C1 segment of cervical spinal cord (tissue), 14 donors: ENCODE results near the gene RADIL.
A peak's percentile ranks its signal among the peaks of the same experiment; 100 is the strongest.

Source experiments
- DNase-seq, 14 donors: peaks; one replicate each; lab custom pipeline; 2025; lab: John Stamatoyannopoulos, UW

RADIL gene

DNA sequence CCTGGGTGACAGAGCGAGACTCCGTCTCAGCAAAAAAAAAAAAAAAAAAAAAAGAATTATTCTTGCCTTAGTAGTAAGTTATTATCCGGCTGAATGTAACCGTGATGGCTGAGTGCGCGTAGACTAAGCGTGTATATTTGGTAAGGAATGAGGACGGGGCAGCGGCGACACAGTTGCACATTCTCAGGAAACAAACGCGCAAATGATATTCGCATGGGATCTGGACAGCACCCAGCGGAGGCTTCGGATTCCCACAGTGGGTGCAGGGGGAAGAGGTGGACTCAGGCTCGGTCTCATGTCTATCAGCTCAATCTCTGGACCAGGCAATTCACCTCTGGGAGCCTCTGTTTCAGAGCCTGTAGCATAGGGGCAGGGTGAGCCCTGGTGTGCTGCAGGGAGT, 50.8 kb downstream of the RADIL start:
- no peak for DNase-seq

DNA sequence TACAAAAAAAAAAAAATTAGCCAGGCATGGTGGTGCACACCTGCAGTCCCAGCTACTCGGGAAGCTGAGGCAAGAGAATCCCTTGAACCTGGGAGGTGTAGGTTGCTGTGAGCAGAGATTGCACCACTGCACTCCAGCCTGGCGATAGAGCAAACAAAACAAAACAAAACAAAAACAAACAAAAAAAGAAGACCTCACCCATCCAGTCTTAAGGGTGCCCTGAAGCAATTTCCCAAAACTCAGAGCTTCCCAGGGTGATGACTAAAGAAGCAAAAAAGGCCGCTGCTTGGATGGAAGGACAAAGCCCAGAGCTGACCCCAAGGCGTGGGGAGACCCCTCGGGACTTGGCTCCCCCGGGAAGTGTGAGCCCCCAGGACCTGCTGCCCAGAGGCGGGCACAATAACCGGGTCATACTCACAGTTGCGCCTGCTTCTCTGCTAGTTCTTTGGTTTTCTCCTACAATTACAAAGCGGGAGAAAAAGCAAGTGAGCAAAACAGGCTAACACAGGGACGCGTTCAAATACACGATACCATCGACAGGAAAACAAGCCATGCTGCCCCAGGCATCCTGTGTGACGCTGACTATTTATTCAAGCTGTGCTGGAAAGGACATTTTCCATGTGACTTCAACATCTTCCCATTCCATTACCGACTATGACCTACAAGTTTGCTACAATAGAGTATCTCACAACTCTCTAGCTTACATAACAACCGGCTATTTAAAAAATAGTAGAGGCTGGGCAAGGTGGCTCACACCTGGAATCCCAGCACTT, 51.6 kb downstream of the RADIL start:
- DNase-seq: no peak

DNA sequence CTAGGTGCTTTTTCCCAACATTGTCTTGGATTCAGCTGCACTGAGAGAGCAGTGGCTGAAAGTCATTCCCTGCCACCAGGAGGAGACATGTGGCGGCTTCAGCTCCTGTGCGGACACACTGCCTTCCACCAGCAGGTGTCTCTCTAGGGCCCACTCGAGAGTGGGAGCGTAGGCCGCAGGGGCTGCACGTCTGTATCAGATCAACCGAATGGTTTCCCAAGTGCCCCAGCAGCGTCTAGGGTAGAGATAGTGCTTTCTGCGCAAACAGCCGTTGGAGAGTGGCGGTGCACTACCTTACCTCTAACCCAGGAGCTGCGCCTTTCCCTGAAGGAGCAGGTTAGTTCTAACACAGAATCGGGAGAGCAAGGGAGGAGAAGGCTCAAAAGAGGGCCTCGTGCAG, 53.3 kb downstream of the RADIL start:
- DNase-seq: peak in 7 of 14 donors; percentile 4 to 26 (median 16)

DNA sequence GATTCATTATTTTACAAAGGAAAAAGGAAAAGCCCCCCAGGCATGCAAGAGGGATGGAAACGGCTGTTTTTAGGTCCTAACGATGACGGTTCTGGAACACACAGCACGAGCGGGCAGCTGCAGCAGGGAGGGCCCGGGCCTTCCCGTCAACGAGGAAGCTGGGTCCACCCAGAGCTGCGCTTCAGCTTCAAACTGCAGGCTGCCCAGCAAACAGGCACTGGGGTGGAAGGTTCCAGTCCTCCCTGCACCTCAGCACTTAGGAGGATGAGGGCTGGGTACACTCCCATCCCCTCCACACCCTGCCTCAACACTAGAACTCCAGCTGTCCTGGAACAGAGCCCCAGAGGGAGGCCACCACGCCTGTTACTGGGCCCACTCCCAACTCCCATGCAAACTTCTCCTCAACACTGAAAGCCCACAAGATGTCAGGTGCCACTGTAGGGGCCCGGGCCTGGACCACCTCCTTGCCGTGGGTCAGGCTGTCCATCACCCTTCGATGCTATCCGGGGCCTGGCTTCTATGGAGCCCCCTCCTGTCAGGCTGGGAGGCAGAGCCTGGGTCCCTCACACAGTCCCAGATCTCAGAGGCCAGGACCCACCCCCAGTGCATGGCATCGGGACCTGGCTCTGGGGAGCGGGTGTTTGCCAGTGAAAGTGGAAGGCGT, 54.7 kb downstream of the RADIL start:
- DNase-seq: no peak

DNA sequence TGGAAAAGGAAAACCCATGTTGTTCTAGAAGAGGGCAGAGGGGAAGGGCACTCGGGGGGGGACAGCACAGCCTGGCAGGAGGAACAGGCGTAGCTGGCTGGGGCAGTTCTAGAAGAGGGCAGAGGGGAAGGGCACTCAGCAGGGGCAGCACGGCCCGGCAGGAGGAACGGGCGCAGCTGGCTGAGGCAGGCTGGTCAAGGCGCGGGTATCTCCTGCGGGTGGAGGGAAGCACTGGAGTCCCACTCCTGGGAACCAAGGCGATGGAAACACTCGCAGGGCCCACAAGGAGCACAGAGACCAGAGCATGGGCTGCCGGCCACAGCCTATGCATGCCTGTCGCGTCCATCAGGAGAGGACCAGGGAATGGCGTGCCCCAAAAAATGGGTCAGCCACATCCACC, 58.4 kb downstream of the RADIL start:
- DNase-seq: no peak

DNA sequence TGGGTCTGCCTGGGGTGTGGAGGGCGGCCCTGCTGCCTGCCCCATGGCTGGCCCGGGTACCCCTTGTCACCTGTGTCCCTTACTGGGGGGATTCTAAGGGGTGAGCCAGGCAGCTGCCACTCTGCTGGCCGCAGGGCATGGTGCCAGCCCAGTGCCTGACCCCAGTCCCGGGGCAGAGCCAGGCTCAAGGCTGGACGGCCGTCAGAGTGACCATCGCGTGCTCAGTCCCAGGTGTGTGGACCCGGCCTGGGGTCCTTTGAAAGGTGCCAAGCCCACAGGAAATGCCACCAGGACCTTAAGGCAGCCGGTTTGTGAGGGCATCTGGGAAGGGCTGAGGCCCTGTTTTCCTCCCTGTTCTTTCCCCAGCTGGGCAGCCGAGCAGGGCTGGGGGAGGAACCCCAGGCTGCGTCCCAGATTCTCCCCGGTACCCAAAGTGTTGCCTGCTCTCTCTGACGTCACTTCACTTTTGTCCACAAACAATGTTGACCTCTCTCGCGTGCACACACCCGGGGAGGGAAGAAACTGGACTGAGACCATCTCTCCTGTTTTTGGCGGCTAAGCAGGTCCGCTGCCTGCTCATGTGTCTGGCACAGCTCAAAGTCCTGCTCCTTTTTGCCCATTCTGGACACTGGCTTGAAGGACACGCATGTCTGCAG, 59.3 kb downstream of the RADIL start:
- DNase-seq: peak in 5 of 14 donors; percentile 5 to 38 (median 15)

DNA sequence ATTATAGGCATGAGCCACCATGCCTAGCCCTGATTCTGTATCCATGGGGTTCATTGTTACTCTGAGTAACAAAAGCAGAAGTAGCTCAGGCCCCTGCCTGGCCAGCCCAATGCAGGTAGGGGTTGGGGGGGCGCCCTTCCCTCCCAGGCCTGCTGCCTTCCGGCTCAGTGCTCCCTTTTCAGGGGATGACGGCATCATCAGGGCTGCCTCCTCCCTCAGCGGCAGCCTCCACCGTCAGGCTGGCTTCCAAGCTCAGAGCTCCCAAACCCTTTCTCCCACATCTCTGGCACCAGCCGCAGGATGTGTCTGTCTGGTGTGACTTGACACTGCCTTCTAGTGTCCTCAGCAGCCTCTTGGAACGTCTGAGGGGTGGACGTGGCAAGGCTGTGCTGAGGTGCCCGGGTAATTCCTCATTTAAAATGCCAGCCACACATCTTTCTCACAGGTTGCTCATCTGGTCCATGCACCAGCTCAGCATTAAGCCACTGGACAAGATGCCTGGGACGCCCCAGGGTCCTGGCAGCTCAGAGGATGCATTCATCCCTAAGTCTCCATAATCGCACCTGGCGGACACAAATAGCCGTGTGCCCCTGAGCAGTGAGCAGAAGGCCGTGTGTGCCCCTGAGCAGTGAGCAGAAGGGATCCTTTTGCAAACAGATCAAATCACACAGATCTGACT, 59.9 kb downstream of the RADIL start:
- peak in 1 of 14 donors; percentile 71 for DNase-seq

DNA sequence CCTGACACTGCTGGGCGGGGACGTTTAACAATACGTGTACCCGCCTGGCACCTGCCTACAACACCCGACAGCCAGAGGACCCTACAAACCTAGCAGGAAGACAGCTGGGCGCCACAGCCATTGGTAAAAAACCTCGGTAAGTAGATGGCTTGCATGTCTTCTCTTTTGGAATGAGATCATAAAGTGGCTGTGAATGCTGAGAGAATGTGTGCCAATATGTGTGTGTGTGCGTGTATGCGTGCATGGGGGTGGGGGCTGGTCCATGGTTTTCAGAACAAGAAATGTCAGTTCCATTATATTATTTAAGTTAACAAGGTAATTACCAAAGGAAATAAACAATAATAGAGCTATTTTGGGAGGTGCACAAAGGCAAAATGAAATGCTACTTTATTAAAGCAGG, 60.8 kb downstream of the RADIL start:
- no peak for DNase-seq

DNA sequence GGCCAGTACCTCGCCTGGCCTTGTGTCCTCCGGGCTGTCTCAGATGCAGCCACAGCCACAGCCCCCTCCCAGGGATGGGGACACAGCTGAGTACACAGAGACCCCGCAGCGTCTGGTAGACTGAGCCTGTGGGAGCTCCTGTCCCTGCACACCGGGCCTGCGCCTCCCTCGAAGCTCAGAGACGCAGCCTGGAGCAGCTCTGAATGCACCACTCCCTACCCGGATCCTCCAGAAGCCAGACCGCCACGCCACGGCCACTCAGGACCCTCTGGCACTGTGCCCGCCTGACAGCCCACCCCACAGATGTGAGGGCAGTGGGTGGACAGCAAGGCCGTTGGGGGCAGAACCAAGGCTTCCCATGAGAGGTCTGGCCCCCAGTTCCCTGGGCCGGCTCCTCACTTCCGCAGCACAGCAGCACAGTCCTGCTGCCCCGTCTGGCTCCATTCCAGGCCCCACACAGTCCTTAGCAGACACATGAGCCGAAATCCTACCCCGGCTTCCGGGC, 62.5 kb downstream of the RADIL start:
- DNase-seq: no peak

DNA sequence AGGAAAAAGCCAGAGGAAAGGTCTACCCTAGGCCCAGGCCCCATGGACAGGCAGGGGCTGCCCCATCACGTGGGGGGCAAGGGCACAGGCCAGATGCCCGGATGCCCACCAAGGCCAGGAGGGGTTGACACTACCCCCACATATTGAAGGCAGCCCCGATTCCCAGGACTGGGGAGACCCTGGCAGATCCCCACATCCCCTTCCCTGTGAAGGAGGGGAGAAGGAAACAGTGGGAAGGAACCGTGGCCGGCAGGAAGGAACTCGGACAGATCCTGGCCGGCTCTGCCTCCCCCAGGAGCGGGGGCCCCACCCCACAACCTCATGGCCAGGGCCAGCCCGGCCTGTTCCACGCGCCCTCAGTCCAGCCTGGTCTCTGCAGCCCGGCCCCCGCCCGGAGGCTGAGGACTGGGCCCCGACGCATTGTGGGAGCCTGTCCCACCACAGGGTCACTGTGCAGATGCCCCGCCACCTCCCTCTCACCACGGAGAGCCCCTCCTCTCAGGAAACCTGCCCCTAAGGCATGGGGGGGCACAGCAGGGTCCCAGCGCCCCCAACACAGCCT, 63.0 kb downstream of the RADIL start:
- no peak for DNase-seq

DNA sequence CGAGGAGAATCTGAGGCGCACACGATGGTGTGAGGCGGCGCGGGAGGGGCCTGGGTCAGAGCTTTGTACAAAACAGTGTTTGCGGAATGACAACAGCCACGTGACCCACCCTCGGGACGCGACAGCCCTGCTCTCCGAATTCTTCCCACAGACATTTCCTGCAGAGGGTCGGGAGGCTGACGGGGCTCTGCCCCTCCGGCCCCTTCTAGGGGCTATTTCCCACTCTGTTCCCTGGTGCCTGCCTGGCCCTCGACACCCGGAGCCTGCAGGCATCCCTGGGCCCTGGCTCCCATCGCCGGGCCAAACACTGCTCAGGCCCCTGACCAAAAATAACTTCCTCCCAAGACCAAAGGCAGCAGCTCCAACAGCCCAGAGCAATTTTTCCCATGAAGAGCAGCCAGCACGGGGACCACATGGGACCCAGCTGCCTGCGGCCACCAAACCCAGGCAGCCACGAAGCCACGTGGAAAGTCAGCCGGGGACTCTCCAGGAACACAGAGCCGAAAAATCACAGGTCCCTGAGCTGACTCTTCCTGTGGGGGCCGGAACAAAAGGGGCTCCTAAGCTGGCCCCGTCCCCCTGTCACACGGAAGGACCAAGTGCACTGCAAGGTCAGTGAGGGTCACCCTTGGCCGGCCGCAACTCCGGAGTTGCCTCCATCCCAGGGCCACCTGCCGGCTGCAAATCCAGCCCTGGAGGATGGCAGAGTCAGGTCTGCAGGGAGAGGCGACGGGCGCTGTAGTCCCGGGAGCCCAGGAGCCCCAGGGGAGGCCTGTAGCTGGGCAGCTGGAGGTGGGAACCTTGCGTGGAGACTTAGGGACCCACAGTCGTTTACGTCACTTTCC, 63.7 kb downstream of the RADIL start:
- no peak for DNase-seq

DNA sequence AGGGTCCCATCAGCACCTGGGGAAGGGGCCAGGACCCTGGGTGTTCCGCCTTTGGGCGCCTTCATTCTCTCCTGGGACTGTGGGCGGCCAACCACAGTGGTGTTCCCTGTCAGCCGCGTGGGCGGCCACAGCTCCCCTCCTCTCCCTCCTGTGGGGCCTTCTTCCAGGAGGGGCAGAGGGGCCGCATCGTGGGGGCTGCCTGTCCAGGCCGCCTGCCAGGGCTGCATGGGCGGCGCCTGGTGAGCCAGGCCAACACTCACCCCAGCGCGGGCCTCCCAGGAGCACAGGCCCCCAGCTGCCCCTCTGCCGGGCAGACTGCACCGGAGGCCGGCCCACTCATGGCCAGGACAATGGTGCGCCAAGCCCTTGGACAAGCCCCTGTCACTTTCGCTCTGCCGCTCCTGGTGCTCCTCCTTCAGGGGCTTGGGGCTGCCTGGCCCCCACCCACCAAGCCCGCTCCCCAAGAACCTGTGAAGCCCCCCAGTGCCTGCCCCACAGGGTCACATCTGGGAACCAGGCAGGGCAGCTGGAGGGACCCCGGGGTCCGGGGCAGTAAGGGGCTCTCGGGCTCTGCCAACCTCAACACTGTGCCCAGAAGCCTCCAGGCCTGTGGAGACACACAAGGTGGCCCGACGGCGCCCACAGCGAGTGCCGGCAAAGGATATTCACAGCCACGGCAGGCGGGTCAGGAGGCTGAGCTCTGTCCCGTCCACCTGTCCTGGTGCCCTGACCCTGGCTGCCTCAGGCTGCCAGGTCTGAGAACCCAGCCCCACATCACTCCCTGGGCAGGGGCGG, 65.3 kb downstream of the RADIL start:
- no peak for DNase-seq

DNA sequence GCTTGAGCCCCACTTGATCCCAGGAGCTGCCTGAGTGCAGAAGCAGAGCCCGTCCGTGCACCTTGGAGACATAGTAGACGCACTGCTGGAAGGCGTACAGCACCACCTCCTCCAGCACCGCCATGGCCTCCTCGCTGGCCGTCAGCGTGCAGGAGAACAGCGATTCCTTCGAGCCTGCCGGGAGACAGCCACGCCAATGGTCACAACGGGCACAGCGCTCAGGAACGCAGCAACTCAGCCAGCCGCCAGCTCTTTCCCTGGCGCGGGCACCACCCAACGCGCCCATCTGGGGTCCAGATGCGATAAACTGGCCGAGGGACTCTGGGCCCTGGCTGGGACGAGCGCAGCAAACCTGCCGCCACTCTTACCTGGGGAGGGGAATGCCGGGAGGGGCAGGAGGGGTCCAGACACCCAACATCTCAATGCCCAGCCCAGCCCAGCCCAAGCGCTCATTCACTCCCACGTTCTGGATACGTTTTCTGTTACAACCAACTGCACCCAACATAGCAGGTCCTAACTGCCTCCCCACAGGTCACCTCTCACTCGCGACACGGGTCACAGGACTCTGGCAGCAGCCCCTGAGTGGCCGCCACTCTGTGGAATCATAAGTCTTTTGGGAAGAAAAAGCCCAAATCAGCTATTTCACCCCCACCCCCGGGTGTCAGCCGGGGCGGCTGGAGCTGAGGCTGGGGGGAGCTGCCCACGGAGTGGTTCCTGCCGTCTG, 66.2 kb downstream of the RADIL start:
- no peak for DNase-seq

DNA sequence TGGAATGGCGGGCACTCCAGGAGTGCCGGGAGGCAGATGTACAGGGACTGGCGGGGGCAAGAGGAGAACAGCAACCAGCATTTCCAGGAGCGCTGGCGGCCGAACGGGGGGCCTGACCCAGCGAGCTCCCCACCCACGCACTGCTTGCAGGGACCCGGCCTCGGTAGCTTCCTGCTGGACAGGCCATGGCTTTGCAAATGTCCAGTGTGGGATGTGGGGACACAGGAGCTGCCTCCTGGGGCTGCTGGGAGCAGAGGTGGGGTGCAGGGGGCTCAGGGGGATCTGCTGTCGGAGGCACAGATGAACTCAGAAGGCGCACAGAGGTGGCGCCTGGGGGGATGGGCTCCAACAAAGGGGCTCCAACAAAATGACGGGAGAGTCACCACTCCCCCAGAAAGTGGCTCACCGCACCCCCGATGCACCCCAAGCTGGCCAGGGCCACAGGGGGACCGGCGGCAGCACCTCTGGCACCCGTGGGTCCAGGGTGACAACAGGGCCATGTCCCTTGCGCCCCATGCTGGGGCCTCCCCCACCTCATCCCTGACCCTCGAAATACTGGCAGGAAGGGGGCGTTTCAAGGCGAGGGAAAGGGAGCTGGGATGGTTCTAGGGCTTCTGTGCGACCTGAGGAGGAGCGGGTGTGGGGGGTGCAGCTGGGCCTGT, 67.0 kb downstream of the RADIL start:
- no peak for DNase-seq

DNA sequence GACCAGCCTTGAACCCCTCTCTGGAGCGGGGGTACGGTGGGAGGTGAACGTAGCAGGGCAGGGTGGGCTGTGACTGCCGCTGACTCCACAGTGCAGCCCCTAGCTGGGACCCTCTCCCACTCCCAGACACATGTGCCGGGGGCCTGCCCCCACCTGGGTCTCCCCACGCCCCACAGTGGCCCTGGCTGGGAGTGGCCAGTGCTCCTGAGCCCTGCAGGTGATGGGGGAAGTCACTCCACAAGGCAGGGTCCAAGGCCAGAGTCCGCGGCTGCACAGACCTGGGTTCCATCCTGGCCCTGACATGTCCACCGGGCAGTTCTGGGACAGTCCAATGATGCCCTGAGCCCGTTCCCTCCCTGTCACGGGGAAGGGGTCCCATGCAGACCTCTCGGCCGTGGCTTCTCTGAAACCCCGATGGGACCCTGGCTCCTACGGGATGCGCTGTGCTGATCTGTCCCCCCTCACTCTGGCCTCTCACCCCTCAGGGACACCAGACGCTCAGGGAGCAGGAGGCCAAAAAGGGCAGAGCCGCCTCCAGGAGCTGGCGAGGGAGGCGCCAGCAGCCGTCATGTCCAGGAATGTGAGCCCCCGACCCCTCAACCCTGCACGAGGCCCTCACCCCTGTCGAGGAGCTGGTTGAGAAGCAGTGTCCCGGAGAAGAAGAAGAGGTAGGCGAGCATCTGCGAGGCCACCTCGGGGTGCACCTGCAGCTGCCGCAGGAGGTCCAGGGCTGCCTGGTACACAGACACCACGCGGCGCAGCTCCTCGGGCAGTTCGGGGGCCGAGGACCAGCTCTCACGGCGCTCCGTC, 67.7 kb downstream of the RADIL start:
- no peak for DNase-seq

DNA sequence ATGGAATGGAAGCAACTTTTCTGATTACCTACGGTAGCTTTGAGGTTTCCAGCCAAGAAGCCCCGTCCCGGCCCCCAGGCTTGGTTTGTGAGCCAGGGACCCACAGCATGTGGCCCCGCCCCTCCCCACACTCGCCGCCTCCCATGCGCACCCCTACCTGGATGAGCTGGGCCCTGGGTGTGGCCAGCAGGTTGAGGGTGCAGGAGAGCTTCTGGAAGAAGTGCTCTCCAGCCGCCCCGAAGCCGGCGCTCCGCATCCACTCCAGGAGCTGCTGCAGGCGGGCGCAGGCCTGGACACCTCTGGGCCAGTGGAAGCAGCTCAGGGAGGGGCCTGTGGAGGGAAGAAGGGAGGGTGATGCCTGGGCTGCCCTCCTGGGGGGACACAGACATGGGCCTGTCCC, 68.4 kb downstream of the RADIL start:
- DNase-seq: no peak

DNA sequence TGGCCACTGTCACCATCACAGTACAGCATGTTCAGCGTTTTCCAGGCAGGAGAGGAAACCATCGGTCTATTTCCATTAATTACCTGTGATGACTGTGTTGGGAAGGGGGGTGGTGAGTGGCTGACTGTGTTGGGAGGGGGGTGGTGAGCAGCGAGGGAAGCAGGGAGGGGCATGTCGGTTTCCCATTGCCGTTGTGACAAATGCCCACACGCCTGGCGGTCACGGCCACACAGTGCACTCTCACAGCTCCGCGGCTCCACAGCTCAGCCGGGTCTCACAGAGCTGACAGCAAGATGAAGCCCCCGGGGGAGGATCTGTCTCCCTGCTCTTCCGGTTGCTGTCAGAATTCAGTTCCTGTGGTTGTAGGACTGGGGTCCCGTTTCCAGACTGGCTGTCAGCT, 69.1 kb downstream of the RADIL start:
- no peak for DNase-seq

DNA sequence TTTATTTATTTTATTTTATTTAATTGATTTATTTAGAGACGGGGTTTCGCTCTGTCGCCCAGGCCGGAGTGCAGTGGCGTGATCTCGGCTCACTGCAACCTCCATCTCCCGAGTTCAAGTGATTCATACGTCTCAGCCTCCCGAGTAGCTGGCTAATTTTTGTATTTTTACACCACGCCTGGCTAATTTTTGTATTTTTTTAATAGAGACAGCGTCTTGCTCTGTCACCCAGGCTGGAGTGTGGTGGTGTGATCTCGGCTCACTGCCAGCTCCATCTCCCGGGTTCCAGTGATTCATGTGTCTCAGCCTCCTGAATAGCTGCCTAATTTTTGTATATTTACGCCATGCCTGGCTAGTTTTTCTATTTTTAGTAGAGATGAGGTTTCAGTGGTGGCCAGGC, 73.8 kb downstream of the RADIL start:
- DNase-seq: no peak
